Stimulated activated CD4-positive, alpha-beta T cell treated with anti-CD3 and anti-CD28 coated beads, Interleukin-4, amount 100 ng/mL, for 4 hours (primary cell): Measurements from ENCODE around the gene PARP8.
"Not testable (repeated sequence)": the region's sequence is repeated elsewhere in the genome, so short reads cannot be mapped to it uniquely, and the experiment has no call there.

Experiments
- DNase-seq, 2 experiments: peaks; one replicate each; pipeline ENCODE4 v3.0.0-alpha.2; 2020

The PARP8 gene

GRCh38 chr5:50684721-50685120, 18.3 kb downstream of the PARP8 start:
- no peak for DNase-seq

- no peak for DNase-seq
These were observed 21.1 kb downstream of the PARP8 start for GRCh38 chr5:50687548-50687947.

- no peak for DNase-seq
These were observed 25.1 kb downstream of the PARP8 start for GRCh38 chr5:50691399-50692016.

DNA sequence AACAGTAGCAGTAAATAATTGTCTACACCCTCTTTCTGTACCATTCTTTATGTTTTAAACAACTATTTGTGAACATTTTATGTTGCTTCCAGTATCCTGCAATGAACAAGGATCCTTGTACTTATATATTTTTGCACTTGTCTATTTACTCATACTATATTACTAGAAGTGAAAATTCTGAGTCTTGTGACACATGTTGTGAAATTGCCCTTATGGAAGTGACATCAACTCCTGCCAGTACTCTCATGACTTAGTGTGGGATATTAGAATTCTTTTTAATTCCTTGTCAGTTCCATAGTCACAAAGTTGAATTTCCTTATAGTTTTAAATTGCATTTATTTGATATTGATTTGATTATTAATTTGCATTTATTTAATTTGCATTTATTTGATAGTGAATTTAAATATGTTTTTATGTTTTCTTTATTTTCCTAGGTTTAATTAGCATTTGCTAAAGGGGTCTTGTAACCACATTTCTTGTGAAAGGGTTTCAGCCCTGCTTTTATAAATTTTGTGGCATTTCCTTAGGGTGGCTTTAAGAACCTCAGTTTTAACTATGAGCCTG, 27.7 kb downstream of the PARP8 start:
- no peak for DNase-seq

DNA sequence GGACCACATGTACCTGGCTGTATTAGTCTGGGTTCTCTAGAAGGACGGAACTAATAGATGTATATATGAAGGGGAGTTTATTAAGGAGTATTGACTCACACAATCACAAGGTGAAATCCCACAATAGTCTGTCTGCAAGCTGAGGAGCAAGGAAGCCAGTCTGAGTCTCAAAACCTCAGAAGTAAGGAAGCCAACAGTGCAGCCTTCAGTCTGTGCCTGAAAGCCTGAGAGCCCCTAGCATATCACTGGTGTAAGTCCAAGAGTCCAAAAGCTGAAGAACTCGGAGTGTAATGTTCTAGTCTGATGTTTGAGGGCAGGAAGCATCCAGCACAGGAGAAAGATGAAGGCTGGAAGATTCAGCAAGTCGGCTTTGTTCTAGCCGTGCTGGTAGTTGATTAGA, 28.2 kb downstream of the PARP8 start:
- not testable (repeated sequence) for DNase-seq

DNA sequence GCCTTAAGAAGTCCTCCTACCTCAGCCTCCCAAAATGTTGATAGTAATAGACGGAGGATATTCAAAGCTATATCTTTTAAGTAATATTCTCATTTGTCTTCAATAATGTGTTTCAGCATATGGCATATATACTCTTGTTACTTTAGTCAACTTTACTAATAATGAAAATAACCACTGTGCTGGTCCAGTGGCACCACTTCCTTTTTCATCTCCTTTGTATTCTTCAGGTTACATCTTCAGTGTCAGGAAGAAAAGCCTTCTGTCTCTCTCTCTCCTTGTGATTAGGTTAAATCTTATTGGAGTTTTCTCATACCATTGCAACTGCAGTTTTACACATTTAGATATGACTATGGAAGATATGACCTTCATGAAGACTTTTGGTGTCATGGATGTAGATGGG, 31.3 kb downstream of the PARP8 start:
- DNase-seq: no peak

DNA sequence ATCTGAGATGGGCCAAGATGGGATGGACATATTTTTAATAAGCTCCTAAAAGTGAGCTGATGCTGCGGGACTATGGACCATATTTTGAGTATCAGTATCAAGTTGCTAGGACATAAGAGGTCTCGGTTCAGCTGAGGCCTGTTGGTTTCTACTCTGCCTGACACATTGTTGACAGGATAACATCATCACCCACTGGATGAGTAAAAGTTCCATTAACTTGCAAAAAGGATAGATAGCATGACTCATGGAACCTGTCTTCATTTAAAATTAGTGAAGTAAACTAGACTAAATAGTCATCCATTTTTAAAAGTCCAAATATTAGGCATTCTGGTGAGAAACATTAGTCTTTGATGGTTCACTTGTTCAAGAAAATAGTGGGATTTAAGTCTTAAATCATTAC, 33.3 kb downstream of the PARP8 start:
- peak in 1 of 2 experiments; percentile 27 for DNase-seq

DNA sequence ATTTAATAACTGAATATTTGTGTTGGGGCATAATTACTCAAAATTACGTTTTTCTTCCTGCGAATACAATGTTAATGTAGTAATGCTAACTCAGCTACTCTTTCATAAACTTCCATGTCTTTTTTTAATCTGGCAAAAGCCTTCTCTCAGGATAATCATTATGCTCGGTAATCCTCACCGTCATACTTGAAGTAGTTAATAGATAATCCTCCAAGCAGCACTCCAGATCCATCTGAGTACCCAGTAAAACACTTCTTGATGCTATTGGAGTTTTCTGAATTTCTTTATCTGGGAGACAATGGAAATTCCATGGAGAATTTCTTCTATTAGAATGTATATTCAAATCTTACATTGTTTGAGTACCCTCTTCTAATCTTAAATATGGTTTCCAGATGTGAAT, 34.3 kb downstream of the PARP8 start:
- DNase-seq: no peak

GRCh38 chr5:50702615-50703366, 36.4 kb downstream of the PARP8 start:
- no peak for DNase-seq

GRCh38 chr5:50703367-50703666, 36.9 kb downstream of the PARP8 start:
- no peak for DNase-seq

GRCh38 chr5:50704730-50705129, 38.3 kb downstream of the PARP8 start:
- no peak for DNase-seq

DNA sequence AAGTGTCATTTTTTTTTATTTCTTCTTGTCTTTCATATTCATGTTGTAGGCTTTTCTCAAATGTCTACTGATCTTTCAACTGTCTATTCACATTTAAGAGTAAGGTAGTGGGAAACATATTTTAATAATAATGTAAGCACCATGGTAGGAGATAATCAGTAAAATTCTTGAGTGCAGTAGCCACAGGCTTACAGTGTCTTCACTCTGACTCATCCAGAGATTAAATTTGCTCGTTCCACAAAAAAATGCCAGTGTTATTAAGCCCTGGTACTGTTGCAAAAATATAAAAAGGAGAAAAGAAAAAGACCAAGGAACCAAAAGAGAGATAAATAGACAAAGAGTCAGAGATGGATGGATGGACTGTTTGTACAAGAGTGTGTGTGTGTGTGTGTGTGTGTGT, 43.0 kb downstream of the PARP8 start:
- no peak for DNase-seq

DNA sequence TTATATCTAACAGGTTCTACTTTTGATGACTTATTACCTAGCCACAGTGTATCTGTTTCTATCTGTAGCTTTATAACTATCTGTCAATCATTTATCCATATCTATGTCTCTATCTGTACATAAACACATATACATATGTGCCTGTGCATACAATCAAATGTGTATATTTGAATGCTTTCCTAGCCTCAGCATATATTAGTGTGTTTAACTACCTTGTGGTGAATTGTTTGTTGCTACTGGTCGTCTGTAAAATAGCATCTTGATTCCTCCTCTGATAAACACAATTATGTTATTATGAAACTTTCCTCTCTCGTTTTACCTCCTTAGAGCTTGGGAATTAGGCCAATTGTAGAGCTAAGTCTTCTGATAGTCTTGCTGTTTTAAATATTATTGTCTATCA, 44.4 kb downstream of the PARP8 start:
- DNase-seq: no peak

- peak; percentile 9 to 61 for DNase-seq
These were observed 44.8 kb downstream of the PARP8 start for GRCh38 chr5:50711280-50711679.

- DNase-seq: no peak
These were observed 46.0 kb downstream of the PARP8 start for GRCh38 chr5:50712479-50712878.

- no peak for DNase-seq
These were observed 48.6 kb downstream of the PARP8 start for GRCh38 chr5:50715001-50715400.

GRCh38 chr5:50716134-50716533, 49.7 kb downstream of the PARP8 start:
- DNase-seq: no peak

- DNase-seq: no peak
These were observed 51.2 kb downstream of the PARP8 start for GRCh38 chr5:50717651-50718050.

- no peak for DNase-seq
These were observed 53.7 kb downstream of the PARP8 start for GRCh38 chr5:50720061-50720710.

DNA sequence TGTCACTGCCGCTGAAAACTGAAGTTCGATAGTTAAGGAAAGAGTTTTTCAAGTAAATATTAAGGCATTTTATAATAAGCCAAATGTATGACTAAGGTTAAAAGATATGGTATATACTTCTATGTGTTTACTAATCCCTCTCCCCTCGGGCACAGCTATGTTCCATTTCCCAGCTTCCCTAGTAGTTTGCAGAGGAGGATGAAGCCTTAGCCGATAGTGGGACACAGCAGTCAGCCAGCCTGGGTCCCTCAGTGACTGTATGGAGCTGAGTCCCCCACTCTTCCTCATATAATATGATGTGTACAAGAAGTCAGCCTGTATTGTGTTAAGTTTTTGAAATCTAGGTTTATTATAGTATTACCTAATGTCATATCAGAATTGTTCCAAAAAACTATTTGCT, 55.8 kb downstream of the PARP8 start:
- no peak for DNase-seq

DNA sequence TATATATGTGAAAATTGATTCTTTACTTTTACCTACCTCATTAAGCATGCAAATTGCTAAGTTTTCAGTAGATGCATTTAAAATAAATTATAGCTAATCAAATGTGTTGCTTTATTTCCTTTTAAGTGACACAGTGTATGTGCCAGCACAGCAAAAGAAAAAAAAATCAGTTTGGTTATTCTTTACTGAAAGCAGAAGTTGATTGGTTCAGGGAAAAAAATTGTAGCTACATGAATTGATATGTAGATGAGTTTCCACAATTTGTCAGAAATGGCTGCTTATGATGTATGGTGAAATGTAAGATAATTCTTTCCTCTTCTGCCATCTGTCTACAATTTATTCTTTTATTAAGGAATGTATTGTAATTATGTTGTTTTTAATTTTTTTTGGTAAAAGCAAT, 57.8 kb downstream of the PARP8 start:
- no peak for DNase-seq

DNA sequence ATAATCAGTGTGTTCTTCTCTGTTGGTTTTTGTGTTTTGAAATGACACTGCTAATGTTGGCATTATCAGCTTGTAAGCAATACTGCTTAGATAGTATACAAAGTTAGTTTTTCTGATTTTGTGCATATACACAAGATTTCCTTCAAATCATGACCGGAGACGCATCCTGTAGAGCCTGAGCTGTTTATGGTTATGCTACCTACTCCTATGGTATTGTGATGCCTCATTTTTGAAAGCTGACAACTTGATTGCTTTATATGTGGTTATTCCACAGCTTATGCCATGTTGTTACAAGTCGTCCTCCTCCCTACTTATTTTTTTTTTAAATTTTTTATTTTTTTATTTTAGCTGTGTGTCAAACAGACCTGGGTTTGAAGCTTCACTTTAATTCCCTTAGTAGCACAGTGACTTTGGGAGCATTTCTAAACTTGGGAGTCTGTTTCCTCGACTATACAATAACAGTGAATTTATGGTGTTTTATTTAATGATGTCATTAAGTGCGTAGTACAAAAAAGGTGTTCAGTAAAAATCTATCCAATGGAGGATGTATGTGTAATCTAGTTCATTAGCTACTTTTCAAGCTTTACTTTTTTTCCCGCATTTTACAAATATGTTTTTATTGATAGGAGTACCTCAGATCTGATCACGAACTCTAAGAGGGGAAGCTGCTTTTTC, 59.5 kb downstream of the PARP8 start:
- DNase-seq: no peak

GRCh38 chr5:50726475-50727148, 60.2 kb downstream of the PARP8 start:
- no peak for DNase-seq
